HG03439 (cell line): ENCODE data around the gene CTPS2.
A peak's percentile ranks its signal among the peaks of the same experiment; 100 is the strongest.

Source experiments
- ATAC-seq: cut with Tn5 transposase; IDR thresholded peaks from one replicate; pipeline ENCODE4 v1.9.1; 2021; ENCODE audit warnings: mild to moderate bottlenecking, moderate library complexity; ENCODE audit not compliant: unreplicated experiment

The CTPS2 gene

GRCh38 chrX:16714504-16714903 lies 2.0 kb upstream of the CTPS2 start:
- no peak for ATAC-seq

DNA sequence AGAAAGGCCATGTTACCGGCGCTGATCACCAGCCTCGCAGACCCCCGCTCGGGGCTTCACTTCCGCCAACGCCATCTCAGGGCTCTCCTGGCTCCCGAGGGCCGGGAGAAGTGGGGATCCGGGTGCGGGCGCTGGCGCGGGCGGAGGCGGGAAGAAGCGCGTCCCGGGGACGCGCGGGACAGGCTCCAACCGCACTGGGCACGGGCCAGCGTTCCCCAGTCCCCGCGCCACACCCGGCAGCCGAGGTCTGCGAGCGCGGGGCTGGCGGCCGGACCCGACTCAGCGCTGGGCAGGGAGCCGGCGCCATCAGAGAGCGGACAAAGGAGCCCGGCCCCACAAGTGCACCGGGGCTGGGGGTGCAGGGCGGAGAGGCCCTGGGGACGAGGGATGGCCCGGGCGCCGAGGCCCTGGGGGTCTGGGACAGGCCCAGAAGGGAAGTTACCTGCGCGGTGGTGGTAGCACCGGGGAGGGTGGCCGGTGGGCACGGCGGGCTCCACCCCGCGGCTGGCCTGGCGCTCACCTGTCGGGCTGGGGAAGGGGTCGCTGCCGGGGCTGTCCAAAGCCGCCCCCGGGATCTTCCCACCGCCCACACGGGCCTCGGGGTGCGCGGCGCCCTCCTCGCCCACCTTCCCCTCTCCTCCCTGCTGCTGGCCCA lies 449 bp downstream of the CTPS2 start:
- ATAC-seq, result peak; percentile 46

- ATAC-seq, result no peak
These were observed 1.2 kb downstream of the CTPS2 start for GRCh38 chrX:16711219-16711811.

DNA sequence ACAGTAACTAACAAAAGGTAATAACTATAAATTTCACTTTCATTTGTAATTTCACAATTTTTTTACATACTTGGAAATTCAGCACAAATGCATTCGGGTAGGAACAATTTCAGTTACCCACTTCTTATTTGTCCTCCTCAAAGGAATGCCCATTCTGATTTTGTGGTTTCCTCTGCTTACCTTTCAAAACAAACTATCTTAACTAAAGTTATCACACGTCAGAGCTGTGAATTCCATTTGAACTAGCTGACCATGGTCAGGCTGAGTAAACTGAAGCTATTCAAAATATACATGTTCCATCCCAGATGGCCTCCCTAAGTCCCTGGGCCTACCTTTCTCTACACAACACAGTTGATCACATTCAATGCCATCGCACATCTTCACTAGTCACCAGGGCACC lies 4.5 kb downstream of the CTPS2 start:
- ATAC-seq, result no peak

- no peak for ATAC-seq
These were observed 7.1 kb downstream of the CTPS2 start for GRCh38 chrX:16705370-16705769.

GRCh38 chrX:16702700-16703599 lies 9.5 kb downstream of the CTPS2 start:
- ATAC-seq, result no peak

GRCh38 chrX:16700734-16701133 lies 11.7 kb downstream of the CTPS2 start:
- no peak for ATAC-seq

- ATAC-seq, result no peak
These were observed 13.1 kb downstream of the CTPS2 start for GRCh38 chrX:16699389-16699788.

DNA sequence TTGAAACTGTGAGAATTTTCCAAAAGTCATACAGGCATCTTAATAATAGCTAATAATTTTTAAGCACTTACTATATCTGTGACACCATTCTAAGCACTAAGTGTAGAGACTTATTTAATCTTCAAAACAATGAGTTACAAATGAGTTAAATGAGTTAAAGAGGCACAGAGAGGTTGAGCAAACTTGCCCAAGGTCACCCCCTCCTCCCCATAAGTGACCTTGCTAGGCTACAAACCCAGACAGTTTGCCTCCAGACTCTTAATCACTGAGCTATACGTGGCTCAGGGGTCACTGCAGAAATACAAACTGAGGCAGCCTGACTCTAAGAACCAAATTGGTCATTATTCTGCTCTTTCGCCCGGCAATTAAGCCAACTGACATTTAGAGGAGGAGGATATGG lies 15.5 kb downstream of the CTPS2 start:
- no peak for ATAC-seq

DNA sequence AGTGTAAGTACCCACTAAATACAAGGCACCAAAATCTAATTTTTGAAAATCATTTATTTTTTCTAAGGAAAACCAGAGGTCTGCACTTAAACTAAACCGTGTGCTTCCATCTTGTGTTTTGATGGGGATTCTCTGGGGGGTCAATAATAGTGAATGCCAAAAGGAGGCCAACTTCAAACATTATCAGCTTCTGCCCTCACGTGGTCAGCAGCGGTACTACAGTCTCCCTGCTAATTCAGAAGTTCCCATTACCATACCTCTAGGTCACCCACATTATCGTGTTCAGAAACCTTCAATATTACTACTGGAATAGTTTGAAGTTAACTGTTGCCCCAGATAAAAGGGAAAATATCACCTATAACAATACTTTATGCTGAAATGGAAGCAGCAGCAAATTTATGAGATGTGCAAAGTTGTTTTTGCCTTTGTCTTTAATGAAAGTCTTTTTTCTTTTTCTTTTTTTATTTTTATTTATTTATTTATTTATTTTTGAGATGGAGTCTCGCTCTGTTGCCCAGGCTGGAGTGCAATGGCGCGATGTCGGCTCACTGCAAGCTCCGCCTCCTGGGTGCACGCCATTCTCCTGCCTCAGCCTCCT lies 17.3 kb downstream of the CTPS2 start:
- no peak for ATAC-seq

GRCh38 chrX:16687514-16687913 lies 25.0 kb downstream of the CTPS2 start:
- ATAC-seq, result no peak

GRCh38 chrX:16683007-16683664 lies 29.3 kb downstream of the CTPS2 start:
- no peak for ATAC-seq

DNA sequence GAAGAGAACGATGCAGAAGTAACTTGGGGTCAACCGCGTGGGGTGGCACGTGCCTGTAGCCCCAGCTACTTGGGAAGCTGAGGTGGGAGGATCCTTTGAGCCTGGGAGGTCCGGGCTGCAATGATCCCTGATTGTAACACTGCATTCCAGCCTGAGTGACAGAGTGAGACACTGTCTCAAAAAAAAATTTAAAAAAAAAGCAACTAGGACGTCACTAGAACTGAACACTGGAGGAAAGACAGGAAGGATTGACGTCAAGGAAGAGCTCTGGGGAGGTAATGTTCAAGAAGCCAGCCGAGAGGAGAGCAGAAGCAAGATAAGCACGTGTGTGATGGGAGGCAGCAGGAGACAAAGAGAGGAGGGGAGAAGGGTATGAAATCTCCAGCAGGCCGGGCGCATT lies 33.8 kb downstream of the CTPS2 start:
- no peak for ATAC-seq

- no peak for ATAC-seq
These were observed 41.5 kb downstream of the CTPS2 start for GRCh38 chrX:16671005-16671404.

- no peak for ATAC-seq
These were observed 45.9 kb downstream of the CTPS2 start for GRCh38 chrX:16666541-16666940.

DNA sequence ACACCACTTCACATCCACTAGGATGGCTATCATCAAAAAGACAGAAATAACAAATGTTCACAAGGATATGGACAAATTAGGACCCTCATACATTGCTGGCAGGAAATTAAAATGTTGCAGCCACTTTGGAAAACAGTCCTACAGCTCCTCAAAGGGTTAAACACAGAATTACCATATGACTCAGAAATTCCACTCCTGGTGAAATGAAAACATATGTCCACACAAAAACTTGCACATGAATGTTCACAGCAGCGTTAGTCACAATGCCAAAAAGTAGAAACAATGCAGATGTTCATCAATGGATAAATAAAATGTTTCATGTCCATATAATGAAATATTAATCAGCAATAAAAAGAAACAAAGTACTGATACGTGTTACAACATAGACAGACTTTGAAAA lies 47.4 kb downstream of the CTPS2 start:
- ATAC-seq, result no peak

- no peak for ATAC-seq
These were observed 47.8 kb downstream of the CTPS2 start for GRCh38 chrX:16664626-16665025.

GRCh38 chrX:16664074-16664473 lies 48.4 kb downstream of the CTPS2 start:
- no peak for ATAC-seq

- no peak for ATAC-seq
These were observed 50.1 kb downstream of the CTPS2 start for GRCh38 chrX:16662402-16662801.

DNA sequence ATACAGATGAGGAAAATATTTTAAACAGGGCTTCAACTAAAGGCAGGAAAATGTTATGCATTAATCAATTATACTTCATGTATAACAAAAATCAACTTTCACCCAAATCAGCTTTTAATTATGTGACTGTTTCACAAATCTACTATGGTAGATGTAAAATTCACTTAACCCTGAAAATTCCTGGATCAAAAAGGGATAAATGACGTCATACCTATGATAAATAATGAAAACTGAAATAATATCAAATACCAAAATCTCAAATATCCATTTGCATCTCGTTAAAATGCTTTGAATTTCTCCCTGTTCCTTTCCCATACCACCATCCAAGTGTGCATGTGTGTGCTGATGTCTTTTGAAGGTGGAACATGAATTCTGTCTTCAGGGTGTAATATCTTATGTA lies 51.0 kb downstream of the CTPS2 start:
- ATAC-seq, result no peak

- ATAC-seq, result no peak
These were observed 53.1 kb downstream of the CTPS2 start for GRCh38 chrX:16659321-16659720.
